B cell (primary cell): ENCODE measurements around the gene RFC2. TPM values are rescaled to one million over a fixed set of nuclear protein-coding genes. Genes with fewer than 3 reads are reported as not detected.

Source experiments
- ATAC-seq: fragments of 200-7000 bp; cut with Tn5 transposase; one replicate; pipeline ENCODE4 v1.10.0; 2021; ENCODE audit warnings: low read depth, mild to moderate bottlenecking, moderate number of reproducible peaks, moderate library complexity
- CTCF ChIA-PET: fragments of 350-600 bp; sonication (Branson Sonifier 250); formaldehyde crosslinking; loops from one replicate; lab custom pipeline; 2021; ENCODE audit warnings: antibody characterized with exemption, inconsistent platforms; lab: Charles Lee
- POLR2A ChIA-PET: fragments of 350-600 bp; sonication (Branson Sonifier 250); formaldehyde crosslinking; loops from one replicate; lab custom pipeline; 2021; ENCODE audit warnings: antibody characterized with exemption; lab: Charles Lee
- DNase-seq: peaks from one replicate; pipeline ENCODE4 v3.0.0; 2013
- H2AFZ ChIP-seq: 2 replicates; pipeline ENCODE4 v1.6.1; 2012; ENCODE audit warnings: mild to moderate bottlenecking, low read depth, low read length; ENCODE audit not compliant: insufficient read depth, poor library complexity, severe bottlenecking
- H3K27ac ChIP-seq, 2 donors: 1 replicate in 1 of 2; 2 replicates in 1 of 2; pipeline ENCODE4 v1.5.1; 2012 to 2013; ENCODE audit warnings: low read length in 2 of 2, mild to moderate bottlenecking in 2 of 2, moderate library complexity in 1 of 2
- H3K27me3 ChIP-seq, 4 experiments: fragments of 200-600 bp in 1 of 4; sonication (generic) in 1 of 4; replicated peaks in 1 of 4; 1 replicate in 2 of 4; 2 replicates in 2 of 4; pipeline versions ENCODE4 v1.6.1 to v1.7.0; 2013 to 2016; ENCODE audit warnings: low read length in 3 of 4, mild to moderate bottlenecking in 2 of 4, mixed read lengths in 1 of 4, moderate library complexity in 1 of 4; ENCODE audit not compliant: insufficient read depth in 4 of 4, control insufficient read depth in 3 of 4; ENCODE audit errors: control extremely low read depth in 1 of 4
- H3K36me3 ChIP-seq, 2 experiments: replicated peaks in 1 of 2; 1 replicate in 1 of 2; 2 replicates in 1 of 2; pipeline versions ENCODE4 v1.6.1 to v1.7.1; 2013; ENCODE audit warnings: low read length in 1 of 2; ENCODE audit not compliant: insufficient read depth in 2 of 2, control insufficient read depth in 1 of 2; ENCODE audit errors: control extremely low read depth in 1 of 2, extremely low read depth in 1 of 2
- H3K4me1 ChIP-seq, 2 donors: fragments of 200-600 bp in 1 of 2; sonication (generic) in 1 of 2; 1 replicate in 1 of 2; 2 replicates in 1 of 2; pipeline versions ENCODE4 v1.5.1 to v1.6.1; 2013 to 2017; ENCODE audit warnings: low read length in 2 of 2; ENCODE audit not compliant: control insufficient read depth in 2 of 2, insufficient read depth in 2 of 2
- H3K4me2 ChIP-seq: replicated peaks from 2 replicates; pipeline ENCODE3; 2012; ENCODE audit warnings: mild to moderate bottlenecking, low read depth, low read length; ENCODE audit not compliant: poor library complexity, severe bottlenecking
- H3K4me3 ChIP-seq, 5 experiments: fragments of 200-600 bp in 1 of 5; sonication (generic) in 1 of 5; 1 replicate in 3 of 5; 2 replicates in 2 of 5; pipeline versions ENCODE4 v1.5.1 to v1.7.0; 2011 to 2016; ENCODE audit warnings: low read length in 4 of 5, mild to moderate bottlenecking in 4 of 5, low read depth in 2 of 5, control low read depth in 1 of 5, moderate library complexity in 1 of 5; ENCODE audit not compliant: insufficient read depth in 1 of 5; ENCODE audit errors: control extremely low read depth in 1 of 5, extremely low read depth in 1 of 5
- H3K79me2 ChIP-seq: fragments of 200-600 bp; sonication (generic); one replicate; pipeline ENCODE4 v1.6.0; 2016; ENCODE audit warnings: low read length; ENCODE audit not compliant: control insufficient read depth, insufficient read depth
- H3K9ac ChIP-seq: fragments of 200-600 bp; sonication (generic); 2 replicates; pipeline ENCODE4 v1.6.1; 2017; ENCODE audit warnings: mild to moderate bottlenecking, low read length, moderate library complexity
- H3K9me3 ChIP-seq, 3 donors: one replicate each; pipeline versions ENCODE4 v1.6.1 to v1.7.1; 2013; ENCODE audit warnings: low read length in 2 of 3; ENCODE audit not compliant: control insufficient read depth in 2 of 3, insufficient read depth in 1 of 3; ENCODE audit errors: control extremely low read depth in 1 of 3
- H4K20me1 ChIP-seq: 2 replicates; pipeline ENCODE4 v1.6.0; 2012; ENCODE audit warnings: mild to moderate bottlenecking, low read length; ENCODE audit not compliant: insufficient read depth, control insufficient read depth, poor library complexity, severe bottlenecking
- H3K27ac Mint-ChIP-seq: one replicate; pipeline ENCODE4 v1.8.0; 2021; ENCODE audit warnings: mixed read lengths
- H3K27me3 Mint-ChIP-seq: one replicate; pipeline ENCODE4 v1.8.0; 2021; ENCODE audit warnings: mixed read lengths
- H3K4me1 Mint-ChIP-seq: one replicate; pipeline ENCODE4 v1.8.0; 2021; ENCODE audit warnings: mixed read lengths
- H3K4me3 Mint-ChIP-seq: one replicate; pipeline ENCODE4 v1.8.0; 2021; ENCODE audit warnings: mixed read lengths
- H3K9me3 Mint-ChIP-seq: one replicate; pipeline ENCODE4 v1.8.0; 2022; ENCODE audit warnings: mixed read lengths; ENCODE audit not compliant: insufficient read depth
- EZH2 ChIP-seq: IDR thresholded peaks from 2 replicates; pipeline ENCODE4 v1.6.1; 2012; ENCODE audit warnings: borderline replicate concordance, low read depth, mild to moderate bottlenecking, moderate library complexity, low read length; ENCODE audit not compliant: insufficient read depth, poor library complexity, severe bottlenecking
- WGBS: methylation state at CpG from one replicate; pipeline ENCODE4 v1.1.5; 2013; ENCODE audit warnings: missing lambda C conversion rate; ENCODE audit not compliant: insufficient coverage; 5-methylcytosine and 5-hydroxymethylcytosine counted together
- intact Hi-C: fragments of 100-400 bp; cut with micrococcal nuclease; formaldehyde crosslinking; loops from one replicate; pipeline ENCODE4 v1.10.0; 2022
- polyA plus RNA-seq: library from polyadenylated mRNA; depleted of rRNA; stranded (reverse); fragments of >200 nt; gene quantifications from 2 replicates; pipeline ENCODE4 v1.2.3, GENCODE V29; 2012
- total RNA-seq, 2 donors: library from RNA; stranded (reverse); fragments of 120-200 nt in 1 of 2; gene quantifications; 1 replicate in 1 of 2; 2 replicates in 1 of 2; pipeline versions ENCODE4 v1.2.3 to v1.2.4, GENCODE V29; 2013 to 2022
- TF ChIP-seq, protein P1 (sequence below): fragments of 200-600 bp; IDR thresholded peaks from one replicate; pipeline ENCODE4 v1.8.0; 2022; ENCODE audit warnings: antibody characterized with exemption, mild to moderate bottlenecking

The RFC2 gene
- total and polyA plus RNA-seq, 2 donors (not counting 1 experiment from before 2014, with no cell fraction given), result 20.2 to 36.4 TPM

GRCh38 chr7:74193054-74193453, 61.1 kb downstream of the RFC2 start:
- no peak overlapping the region for H3K27ac Mint-ChIP-seq
- TF ChIP-seq EZH2, result no peak
- TF ChIP-seq, protein P1, sequence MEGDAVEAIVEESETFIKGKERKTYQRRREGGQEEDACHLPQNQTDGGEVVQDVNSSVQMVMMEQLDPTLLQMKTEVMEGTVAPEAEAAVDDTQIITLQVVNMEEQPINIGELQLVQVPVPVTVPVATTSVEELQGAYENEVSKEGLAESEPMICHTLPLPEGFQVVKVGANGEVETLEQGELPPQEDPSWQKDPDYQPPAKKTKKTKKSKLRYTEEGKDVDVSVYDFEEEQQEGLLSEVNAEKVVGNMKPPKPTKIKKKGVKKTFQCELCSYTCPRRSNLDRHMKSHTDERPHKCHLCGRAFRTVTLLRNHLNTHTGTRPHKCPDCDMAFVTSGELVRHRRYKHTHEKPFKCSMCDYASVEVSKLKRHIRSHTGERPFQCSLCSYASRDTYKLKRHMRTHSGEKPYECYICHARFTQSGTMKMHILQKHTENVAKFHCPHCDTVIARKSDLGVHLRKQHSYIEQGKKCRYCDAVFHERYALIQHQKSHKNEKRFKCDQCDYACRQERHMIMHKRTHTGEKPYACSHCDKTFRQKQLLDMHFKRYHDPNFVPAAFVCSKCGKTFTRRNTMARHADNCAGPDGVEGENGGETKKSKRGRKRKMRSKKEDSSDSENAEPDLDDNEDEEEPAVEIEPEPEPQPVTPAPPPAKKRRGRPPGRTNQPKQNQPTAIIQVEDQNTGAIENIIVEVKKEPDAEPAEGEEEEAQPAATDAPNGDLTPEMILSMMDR, result no peak
- H4K20me1 ChIP-seq, result peaks cover 53% of the 10 kb centered on the region

DNA sequence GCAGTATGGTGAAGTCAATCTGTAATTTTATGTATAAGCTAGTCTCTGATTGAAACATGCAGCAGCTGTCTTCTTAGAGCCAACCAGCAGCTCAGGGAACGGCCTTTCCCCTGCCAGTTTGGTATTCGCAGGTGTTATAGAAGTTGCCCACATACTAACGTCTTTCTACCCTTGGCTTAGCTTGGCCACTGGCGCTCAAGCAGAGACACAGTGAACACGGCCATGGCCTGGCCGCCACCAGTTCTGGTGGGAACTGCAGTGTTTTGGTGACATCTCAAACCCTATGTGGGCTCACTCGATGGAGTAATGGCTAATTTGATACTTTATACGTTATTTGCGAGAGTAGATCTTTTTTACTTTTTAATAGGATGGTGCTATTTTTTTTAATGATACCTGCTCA, 63.0 kb downstream of the RFC2 start:
- H3K79me2 ChIP-seq, result peaks cover 56% of the 10 kb centered on the region
- H3K4me1 Mint-ChIP-seq, result peaks cover 14% of the 10 kb centered on the region
- H3K27ac Mint-ChIP-seq, result no peak overlapping the region
- peaks cover 5 to 81% of the 10 kb centered on the region in 2 experiments for H3K36me3 ChIP-seq
- ChIA-PET POLR2A (no interaction called here), CTCF (interaction anchor here (1.0 to 1.4 kb wide), 2 partner anchors 15 to 210 kb away, joined by 4 to 11 read pairs; no protein-coding TSS in a partner anchor)
- peaks cover 71% of the 10 kb centered on the region for H4K20me1 ChIP-seq
- H2AFZ ChIP-seq, result no peak overlapping the region
- intact Hi-C loops, result no loop called here
- H3K4me2 ChIP-seq, result no peak overlapping the region
- no peaks in the 10 kb centered on the region for H3K9me3 Mint-ChIP-seq
- no peaks in the 10 kb centered on the region for H3K9me3 ChIP-seq
- H3K4me1 ChIP-seq, result peaks cover under 1 to 6% of the 10 kb centered on the region in 2 donors
- WGBS, result 83% methylated on average over 5 of the region's 9 CpGs
- no peak overlapping the region for H3K9ac ChIP-seq
- no peak overlapping the region for H3K27ac ChIP-seq
- H3K4me3 Mint-ChIP-seq, result no peak overlapping the region
- H3K27me3 Mint-ChIP-seq, result no peaks in the 10 kb centered on the region
- DNase-seq (no peak), ATAC-seq (no peak)
- H3K27me3 ChIP-seq, result no peaks in the 10 kb centered on the region
- TF ChIP-seq, protein P1, result no peak
- TF ChIP-seq EZH2, result no peak
- H3K4me3 ChIP-seq, result no peak overlapping the region

More at GRCh38 chr7:74193054-74193453, 61.1 kb downstream of the RFC2 start:
- POLR2A ChIA-PET, result no interaction called here
- Histone ChIP-seq H3K4me2 (no peak overlapping the region), H3K27me3 (no peaks in the 10 kb centered on the region), H2AFZ (no peak overlapping the region), H3K4me3 (no peak overlapping the region), H3K36me3 (peaks cover 2 to 67% of the 10 kb centered on the region in 2 experiments), H3K9ac (no peak overlapping the region), H3K4me1 (no peaks in the 10 kb centered on the region), H3K9me3 (no peaks in the 10 kb centered on the region), H3K79me2 (peaks cover 37% of the 10 kb centered on the region), H3K27ac (no peak overlapping the region)
- H3K4me3 Mint-ChIP-seq, result no peak overlapping the region
- H3K4me1 Mint-ChIP-seq, result peaks cover 2% of the 10 kb centered on the region
- intact Hi-C loops, result no loop called here
- WGBS, result 96% methylated on average over 7 of the region's 8 CpGs
- H3K27me3 Mint-ChIP-seq, result no peaks in the 10 kb centered on the region
- CTCF ChIA-PET, result interaction anchor here (1.2 to 1.4 kb wide), 4 partner anchors 11 to 208 kb away, joined by 3 to 8 read pairs (median 4); no protein-coding TSS in a partner anchor
- no peak for DNase-seq
- ATAC-seq, result no peak
- H3K9me3 Mint-ChIP-seq, result no peaks in the 10 kb centered on the region
